Loucy (cell line): ENCODE measurements around the gene TMEM119.
"Not testable (repeated sequence)": the region's sequence is repeated elsewhere in the genome, so short reads cannot be mapped to it uniquely, and the experiment has no call there.

Source experiments
- EZH2phosphoT487 ChIP-seq: fragments of 200-600 bp; IDR thresholded peaks from 2 replicates; pipeline ENCODE4 v1.6.1; 2018; ENCODE audit warnings: antibody characterized with exemption, mild to moderate bottlenecking, moderate library complexity, borderline replicate concordance
- TF ChIP-seq, protein P1 (sequence below): fragments of 200-600 bp; sonication (generic); conservative IDR thresholded peaks from 2 replicates; pipeline ENCODE4 v1.5.1; 2014; ENCODE audit warnings: mild to moderate bottlenecking, antibody characterized with exemption, low read length

DNA sequence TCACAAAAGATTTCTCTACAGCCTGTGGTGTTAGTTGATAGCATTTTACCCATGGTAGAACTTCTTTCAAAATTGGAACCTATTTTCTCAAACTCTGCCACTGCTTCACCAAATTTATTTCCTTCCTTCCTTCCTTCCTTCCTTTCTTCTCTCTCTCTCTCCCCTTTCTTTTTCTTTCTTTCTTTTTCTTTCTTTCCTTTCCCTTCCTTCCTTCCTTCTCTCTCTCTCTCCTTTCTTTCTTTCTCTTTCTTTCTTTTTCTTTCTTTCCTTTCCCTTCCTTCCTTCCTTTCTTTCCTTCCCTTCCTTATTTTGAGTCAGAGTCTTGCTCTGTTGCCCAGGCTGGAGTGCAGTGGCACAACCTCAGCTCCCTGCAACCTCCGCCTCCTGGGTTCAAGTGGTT is 23.6 kb downstream of the TMEM119 start:
- TF ChIP-seq, protein P1, sequence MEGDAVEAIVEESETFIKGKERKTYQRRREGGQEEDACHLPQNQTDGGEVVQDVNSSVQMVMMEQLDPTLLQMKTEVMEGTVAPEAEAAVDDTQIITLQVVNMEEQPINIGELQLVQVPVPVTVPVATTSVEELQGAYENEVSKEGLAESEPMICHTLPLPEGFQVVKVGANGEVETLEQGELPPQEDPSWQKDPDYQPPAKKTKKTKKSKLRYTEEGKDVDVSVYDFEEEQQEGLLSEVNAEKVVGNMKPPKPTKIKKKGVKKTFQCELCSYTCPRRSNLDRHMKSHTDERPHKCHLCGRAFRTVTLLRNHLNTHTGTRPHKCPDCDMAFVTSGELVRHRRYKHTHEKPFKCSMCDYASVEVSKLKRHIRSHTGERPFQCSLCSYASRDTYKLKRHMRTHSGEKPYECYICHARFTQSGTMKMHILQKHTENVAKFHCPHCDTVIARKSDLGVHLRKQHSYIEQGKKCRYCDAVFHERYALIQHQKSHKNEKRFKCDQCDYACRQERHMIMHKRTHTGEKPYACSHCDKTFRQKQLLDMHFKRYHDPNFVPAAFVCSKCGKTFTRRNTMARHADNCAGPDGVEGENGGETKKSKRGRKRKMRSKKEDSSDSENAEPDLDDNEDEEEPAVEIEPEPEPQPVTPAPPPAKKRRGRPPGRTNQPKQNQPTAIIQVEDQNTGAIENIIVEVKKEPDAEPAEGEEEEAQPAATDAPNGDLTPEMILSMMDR = not testable (repeated sequence)
- not testable (repeated sequence) for TF ChIP-seq EZH2phosphoT487
